Mesothelial cell of epicardium (in vitro differentiated cells): ENCODE results near the gene FAM151B. TPM values are rescaled to one million over a fixed set of nuclear protein-coding genes. Genes with fewer than 3 reads are reported as not detected.

Experiments
- DNase-seq, 2 experiments: peaks; one replicate each; pipeline ENCODE4 v3.0.0; 2021; ENCODE audit warnings: low spot score in 2 of 2; ENCODE audit not compliant: unreplicated experiment in 2 of 2
- H3K27ac Mint-ChIP-seq: 2 replicates; pipeline ENCODE4 v1.8.0; 2021; ENCODE audit warnings: mixed read lengths
- H3K27me3 Mint-ChIP-seq: 2 replicates; pipeline ENCODE4 v1.8.0; 2021; ENCODE audit warnings: low read depth, mixed read lengths
- H3K36me3 Mint-ChIP-seq: 2 replicates; pipeline ENCODE4 v1.8.0; 2021; ENCODE audit warnings: mixed read lengths
- H3K4me1 Mint-ChIP-seq: 2 replicates; pipeline ENCODE4 v1.8.0; 2021; ENCODE audit warnings: mixed read lengths
- H3K4me3 Mint-ChIP-seq: 2 replicates; pipeline ENCODE4 v1.8.0; 2021; ENCODE audit warnings: mild to moderate bottlenecking, moderate library complexity, mixed read lengths
- H3K9me3 Mint-ChIP-seq: 2 replicates; pipeline ENCODE4 v1.8.0; 2021; ENCODE audit warnings: mixed read lengths
- total RNA-seq: library from RNA; stranded (reverse); gene quantifications from 3 replicates; pipeline ENCODE4 v1.2.1, GENCODE V29; 2021
- TF ChIP-seq, protein P1 (sequence below): fragments of 200-600 bp; sonication (generic); IDR thresholded peaks from one replicate; pipeline ENCODE4 v1.5.0; 2021; ENCODE audit warnings: antibody characterized with exemption; ENCODE audit not compliant: unreplicated experiment

The FAM151B gene
- total RNA-seq, 1 donor from 2014 or later: 1.5 TPM

DNA sequence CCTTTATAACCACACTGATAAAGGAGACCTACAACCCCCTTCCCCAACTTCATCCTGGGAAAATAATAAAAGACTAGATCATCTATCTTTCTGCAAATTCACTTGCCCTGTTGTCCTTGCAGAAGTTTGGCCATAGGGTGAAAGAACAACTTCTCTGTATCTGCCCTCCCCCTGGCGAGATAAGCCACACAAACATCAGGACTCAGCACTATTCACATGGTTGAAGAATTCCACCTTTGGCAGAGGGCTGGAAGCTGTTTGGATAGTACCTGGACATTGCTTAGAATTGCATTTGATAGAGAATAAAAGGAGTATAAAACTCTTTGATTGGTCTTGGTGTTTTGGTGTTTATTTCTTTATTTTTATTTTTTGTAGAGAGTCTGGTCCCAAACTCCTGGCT is 16.9 kb downstream of the FAM151B start:
- no peak for DNase-seq
- no peaks in the 10 kb centered on the region for H3K27me3 Mint-ChIP-seq
- TF ChIP-seq, protein P1, sequence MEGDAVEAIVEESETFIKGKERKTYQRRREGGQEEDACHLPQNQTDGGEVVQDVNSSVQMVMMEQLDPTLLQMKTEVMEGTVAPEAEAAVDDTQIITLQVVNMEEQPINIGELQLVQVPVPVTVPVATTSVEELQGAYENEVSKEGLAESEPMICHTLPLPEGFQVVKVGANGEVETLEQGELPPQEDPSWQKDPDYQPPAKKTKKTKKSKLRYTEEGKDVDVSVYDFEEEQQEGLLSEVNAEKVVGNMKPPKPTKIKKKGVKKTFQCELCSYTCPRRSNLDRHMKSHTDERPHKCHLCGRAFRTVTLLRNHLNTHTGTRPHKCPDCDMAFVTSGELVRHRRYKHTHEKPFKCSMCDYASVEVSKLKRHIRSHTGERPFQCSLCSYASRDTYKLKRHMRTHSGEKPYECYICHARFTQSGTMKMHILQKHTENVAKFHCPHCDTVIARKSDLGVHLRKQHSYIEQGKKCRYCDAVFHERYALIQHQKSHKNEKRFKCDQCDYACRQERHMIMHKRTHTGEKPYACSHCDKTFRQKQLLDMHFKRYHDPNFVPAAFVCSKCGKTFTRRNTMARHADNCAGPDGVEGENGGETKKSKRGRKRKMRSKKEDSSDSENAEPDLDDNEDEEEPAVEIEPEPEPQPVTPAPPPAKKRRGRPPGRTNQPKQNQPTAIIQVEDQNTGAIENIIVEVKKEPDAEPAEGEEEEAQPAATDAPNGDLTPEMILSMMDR: no peak
- no peak overlapping the region for H3K4me3 Mint-ChIP-seq
- no peaks in the 10 kb centered on the region for H3K36me3 Mint-ChIP-seq
- no peak overlapping the region for H3K27ac Mint-ChIP-seq
- H3K9me3 Mint-ChIP-seq: peaks cover 2% of the 10 kb centered on the region
- H3K4me1 Mint-ChIP-seq: no peaks in the 10 kb centered on the region

DNA sequence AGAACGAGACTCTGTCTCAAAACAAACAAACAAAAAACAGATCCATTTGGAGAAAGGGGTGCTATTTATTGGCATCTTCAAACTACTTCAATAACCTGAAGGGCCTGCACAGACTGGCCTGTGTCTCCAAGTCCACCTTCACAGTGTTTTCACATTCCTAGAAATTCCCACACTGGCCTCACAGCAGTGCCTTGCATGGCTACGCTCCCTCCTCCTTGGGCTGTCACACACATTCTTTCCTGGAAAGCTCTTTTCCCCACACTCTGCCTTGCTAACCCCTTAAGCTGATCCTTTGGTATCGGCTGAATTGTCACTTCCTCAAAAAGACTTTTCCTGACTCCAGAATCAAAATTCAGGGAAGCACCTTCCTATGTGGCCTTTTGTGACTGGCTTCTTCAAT is 19.8 kb downstream of the FAM151B start:
- Mint-ChIP-seq H3K4me3 (no peak overlapping the region), H3K9me3 (no peaks in the 10 kb centered on the region), H3K36me3 (no peaks in the 10 kb centered on the region), H3K4me1 (no peaks in the 10 kb centered on the region), H3K27me3 (no peaks in the 10 kb centered on the region), H3K27ac (no peak overlapping the region)
- TF ChIP-seq, protein P1: no peak
- no peak for DNase-seq

DNA sequence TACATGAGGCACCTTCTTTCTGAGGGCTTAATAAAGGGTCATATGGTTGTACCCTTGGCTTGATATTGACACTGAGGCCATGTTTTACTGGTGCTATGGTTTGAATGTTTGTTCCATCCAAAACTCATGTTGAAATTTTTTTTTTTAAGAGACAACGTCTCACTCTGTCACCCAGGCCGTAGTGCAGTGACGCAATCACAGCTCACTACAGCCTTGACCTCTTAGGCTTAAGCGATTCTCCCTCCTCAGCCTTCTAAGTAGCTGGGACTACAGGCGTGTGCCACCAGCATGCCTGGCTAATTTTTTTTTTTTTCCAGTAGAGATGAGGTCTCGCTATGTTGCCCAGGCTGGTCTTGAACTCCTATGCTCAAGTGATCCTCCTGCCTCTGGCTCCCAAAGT is 20.9 kb downstream of the FAM151B start:
- Mint-ChIP-seq H3K4me1 (no peaks in the 10 kb centered on the region), H3K36me3 (no peaks in the 10 kb centered on the region), H3K9me3 (no peaks in the 10 kb centered on the region), H3K27ac (no peak overlapping the region), H3K4me3 (no peak overlapping the region), H3K27me3 (no peaks in the 10 kb centered on the region)
- DNase-seq: no peak
- TF ChIP-seq, protein P1: no peak

DNA sequence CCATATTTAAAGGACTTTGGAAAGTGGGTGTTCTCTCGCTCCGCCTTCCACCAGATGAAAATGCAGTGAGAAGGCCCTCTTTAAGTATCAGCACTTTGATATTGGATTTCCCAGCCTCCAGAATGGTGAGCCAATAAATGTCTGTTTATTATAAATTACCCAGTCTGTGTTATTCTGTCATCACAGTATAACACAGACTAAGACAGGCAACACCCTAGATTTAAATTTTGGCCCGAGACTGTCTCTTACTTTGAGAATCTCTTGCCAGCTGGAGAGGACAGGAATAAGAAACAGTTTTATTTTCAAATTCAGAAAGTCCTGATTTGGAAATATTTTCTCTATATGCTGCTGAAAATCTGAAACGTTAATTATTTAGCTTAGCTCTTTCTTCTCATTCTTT is 21.5 kb downstream of the FAM151B start:
- H3K4me1 Mint-ChIP-seq: no peaks in the 10 kb centered on the region
- no peak for DNase-seq
- TF ChIP-seq, protein P1: no peak
- H3K36me3 Mint-ChIP-seq: no peaks in the 10 kb centered on the region
- H3K27ac Mint-ChIP-seq: no peak overlapping the region
- no peaks in the 10 kb centered on the region for H3K9me3 Mint-ChIP-seq
- H3K27me3 Mint-ChIP-seq: no peaks in the 10 kb centered on the region
- no peak overlapping the region for H3K4me3 Mint-ChIP-seq

DNA sequence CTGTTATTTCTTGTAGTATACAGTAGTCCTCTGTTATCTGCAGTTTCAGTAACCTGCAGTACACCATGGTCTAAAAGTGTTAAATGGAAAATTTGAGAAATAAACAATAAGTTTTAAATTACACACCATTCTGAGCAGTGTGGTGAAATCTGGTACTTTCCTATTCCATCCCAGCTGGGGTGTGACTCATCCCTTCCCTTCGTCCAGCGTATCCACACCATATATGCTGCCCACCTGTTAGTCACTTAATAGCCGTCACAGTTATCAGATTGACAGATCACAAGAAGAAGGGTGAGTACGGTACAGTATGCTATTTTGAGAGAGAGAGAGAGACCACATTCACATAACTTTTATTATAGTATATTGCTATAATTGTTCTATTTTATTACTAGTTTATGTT is 28.9 kb downstream of the FAM151B start:
- Mint-ChIP-seq H3K36me3 (no peaks in the 10 kb centered on the region), H3K27me3 (no peaks in the 10 kb centered on the region), H3K4me3 (no peak overlapping the region), H3K4me1 (no peaks in the 10 kb centered on the region), H3K27ac (no peak overlapping the region), H3K9me3 (no peaks in the 10 kb centered on the region)
- DNase-seq: no peak
- TF ChIP-seq, protein P1: no peak

DNA sequence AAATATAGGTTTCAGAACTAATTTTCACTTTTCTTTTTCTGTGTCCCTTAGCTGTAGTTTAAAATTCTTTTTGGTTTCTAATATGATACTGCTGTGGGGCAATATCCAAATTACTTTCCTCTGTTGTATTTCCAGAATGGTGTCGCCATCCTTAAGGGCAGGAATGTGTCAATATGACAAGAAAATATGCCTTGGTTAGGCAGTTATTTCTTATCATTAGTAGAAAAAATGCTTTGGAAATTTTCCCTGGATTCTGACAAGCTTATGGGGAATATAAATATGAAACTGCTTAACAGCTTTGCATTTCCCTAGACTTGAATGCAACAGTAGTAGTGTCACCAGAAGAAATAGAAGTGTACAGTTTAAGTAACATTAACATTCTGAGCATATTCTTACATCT is 52.8 kb downstream of the FAM151B start:
- no peaks in the 10 kb centered on the region for H3K27me3 Mint-ChIP-seq
- H3K4me3 Mint-ChIP-seq: no peak overlapping the region
- no peak for DNase-seq
- H3K4me1 Mint-ChIP-seq: peaks cover 11% of the 10 kb centered on the region
- H3K9me3 Mint-ChIP-seq: peaks cover 26% of the 10 kb centered on the region
- H3K36me3 Mint-ChIP-seq: no peaks in the 10 kb centered on the region
- H3K27ac Mint-ChIP-seq: no peak overlapping the region
- TF ChIP-seq, protein P1: no peak
